Measurements from ENCODE around the gene RSPO1. TPM values are rescaled to one million over a fixed set of nuclear protein-coding genes. Genes with fewer than 3 reads are reported as not detected.
A peak's percentile ranks its signal among the peaks of the same experiment; 100 is the strongest.

Gene RSPO1
- polyA plus RNA-seq, 1 experiment: not detected

DNA sequence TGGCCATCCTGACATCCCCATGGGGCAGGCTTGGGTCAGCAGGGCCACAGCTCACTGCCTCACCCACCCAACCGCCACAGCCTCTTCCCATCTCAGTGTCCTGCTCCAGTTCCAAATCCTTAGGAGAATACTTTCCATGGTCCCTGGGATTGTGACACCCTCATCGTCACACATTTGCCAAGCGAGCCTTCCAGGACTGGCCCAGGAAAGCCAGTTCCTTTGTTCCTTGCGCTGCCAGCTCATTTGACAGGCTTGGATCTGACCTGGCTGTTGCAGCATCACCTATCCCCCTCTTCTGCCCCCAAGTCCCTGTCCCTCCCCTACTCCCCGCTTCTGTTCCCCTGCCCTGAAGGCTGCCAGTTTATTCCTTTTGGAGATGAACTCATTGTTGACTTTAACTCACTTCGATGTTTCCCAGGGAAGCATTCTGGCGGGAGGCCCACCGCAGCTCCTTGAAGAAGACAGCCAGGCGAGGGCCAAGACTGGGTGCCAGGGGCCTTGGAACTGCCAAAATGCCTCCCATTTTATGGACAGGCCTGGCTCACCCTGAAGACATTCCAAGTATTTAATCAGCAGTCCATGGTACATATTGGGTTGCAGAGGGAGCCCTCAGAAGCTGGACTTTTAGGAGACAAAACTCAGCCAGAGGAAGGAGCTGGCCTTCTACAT is 28.8 kb downstream of the RSPO1 start:
- no peaks in the 10 kb centered on the region for H3K9me3 ChIP-seq (ENCODE audit: control insufficient read depth, insufficient read depth, low read length)
- ChIA-PET POLR2A (interaction anchor here (1.0 to 1.2 kb wide), 2 partner anchors 10 to 85 kb away, joined by 3 to 5 read pairs; partner anchors contain the start of gene GNL2), CTCF (interaction anchor here (13.1 kb wide), 1 partner anchor 74 kb away, joined by 378 read pairs; no protein-coding TSS in a partner anchor)
- H3K27ac ChIP-seq (ENCODE audit: low read depth, low read length): no peak overlapping the region
- H3K27me3 ChIP-seq (ENCODE audit: control insufficient read depth, insufficient read depth, low read length): peaks cover 26% of the 10 kb centered on the region
- DNase-seq (ENCODE audit: low read depth, low spot score): no peak
- no peak overlapping the region for H3K4me3 ChIP-seq (ENCODE audit: low read depth, low read length)
- TF ChIP-seq, protein P1, sequence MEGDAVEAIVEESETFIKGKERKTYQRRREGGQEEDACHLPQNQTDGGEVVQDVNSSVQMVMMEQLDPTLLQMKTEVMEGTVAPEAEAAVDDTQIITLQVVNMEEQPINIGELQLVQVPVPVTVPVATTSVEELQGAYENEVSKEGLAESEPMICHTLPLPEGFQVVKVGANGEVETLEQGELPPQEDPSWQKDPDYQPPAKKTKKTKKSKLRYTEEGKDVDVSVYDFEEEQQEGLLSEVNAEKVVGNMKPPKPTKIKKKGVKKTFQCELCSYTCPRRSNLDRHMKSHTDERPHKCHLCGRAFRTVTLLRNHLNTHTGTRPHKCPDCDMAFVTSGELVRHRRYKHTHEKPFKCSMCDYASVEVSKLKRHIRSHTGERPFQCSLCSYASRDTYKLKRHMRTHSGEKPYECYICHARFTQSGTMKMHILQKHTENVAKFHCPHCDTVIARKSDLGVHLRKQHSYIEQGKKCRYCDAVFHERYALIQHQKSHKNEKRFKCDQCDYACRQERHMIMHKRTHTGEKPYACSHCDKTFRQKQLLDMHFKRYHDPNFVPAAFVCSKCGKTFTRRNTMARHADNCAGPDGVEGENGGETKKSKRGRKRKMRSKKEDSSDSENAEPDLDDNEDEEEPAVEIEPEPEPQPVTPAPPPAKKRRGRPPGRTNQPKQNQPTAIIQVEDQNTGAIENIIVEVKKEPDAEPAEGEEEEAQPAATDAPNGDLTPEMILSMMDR (IDR thresholded peaks at IDR 0.05; ENCODE audit: low read depth, low read length): no peak

DNA sequence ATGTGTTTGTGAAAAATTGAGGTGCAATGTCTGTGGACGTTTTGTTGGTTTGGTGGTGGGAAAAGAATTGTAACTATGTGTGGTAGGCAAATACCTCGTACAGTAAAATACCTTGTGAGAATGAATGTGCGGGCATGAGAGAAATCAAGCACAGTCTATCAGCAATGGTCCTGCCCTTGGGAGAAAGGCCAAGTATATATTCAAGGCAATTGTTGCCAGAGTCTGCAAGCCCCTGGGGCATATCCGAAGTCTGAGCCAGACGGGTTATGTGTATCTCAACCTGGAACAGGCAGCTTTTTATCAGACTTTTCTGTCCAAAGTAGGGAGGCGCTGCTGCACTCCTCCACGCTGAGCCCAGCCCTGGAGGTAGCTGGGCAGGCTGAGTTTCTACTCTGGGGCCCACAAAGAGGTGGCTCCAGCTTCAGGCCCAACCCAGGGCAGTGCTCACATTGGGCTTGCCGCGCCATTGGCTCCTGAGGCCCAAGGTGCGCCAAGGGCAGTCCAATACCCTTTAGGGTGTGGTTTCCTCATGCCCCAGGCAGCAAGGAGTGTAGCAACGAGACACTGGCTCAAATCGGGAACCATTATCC is 29.5 kb downstream of the RSPO1 start:
- TF ChIP-seq, protein P1 (IDR thresholded peaks at IDR 0.05; ENCODE audit: low read depth, low read length): no peak
- H3K27me3 ChIP-seq (ENCODE audit: control insufficient read depth, insufficient read depth, low read length): peaks cover 32% of the 10 kb centered on the region
- POLR2A ChIA-PET: no interaction called here
- H3K4me3 ChIP-seq (ENCODE audit: low read depth, low read length): no peak overlapping the region
- no peak for DNase-seq (ENCODE audit: low read depth, low spot score)
- no peak overlapping the region for H3K27ac ChIP-seq (ENCODE audit: low read depth, low read length)
- H3K9me3 ChIP-seq (ENCODE audit: control insufficient read depth, insufficient read depth, low read length): no peaks in the 10 kb centered on the region
- CTCF ChIA-PET: interaction anchor here (13.1 kb wide), 1 partner anchor 75 kb away, joined by 378 read pairs; no protein-coding TSS in a partner anchor

DNA sequence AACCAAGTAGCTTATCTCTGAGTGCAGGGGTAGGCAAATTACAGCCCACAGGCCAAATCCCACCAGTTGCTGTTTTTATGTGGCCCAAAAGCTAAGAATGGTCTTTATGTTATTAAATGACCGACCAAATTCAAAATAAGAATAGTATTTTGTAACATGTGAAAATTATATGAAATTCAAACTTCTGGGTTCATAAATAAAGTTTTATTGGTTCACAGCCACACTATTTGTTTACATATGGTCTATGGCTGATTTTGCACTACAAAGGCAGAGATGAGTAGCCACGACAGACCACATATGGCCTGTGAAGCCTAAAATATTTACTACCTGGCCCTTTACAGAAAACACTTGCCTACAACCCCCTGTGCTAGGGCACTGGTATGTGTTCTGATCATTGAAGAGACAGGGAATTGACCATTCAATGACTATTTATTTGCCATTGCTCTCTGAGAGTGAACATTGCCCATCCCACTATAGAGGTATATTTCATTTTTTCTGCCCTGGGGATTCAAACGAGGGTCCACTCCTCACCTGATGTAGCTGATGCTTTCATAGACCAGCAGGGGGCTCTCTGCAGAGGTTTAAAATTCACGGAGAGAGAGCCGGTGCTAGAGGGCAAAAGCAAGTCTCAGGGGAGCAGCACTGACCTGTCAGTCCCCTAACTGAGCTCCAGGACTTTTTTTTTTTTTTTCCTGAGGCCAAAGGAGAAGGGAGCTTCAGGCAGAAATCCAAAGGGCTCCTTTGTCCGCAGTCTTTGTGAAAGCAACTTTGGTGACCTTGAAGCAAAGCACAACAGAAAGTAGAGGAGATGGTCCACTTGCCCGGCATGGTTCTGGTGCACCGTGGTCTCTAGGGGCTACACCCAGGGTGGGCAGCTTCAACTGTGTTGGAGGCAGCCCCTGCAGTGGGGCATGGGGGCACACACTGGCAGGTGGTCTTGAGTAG is 31.7 kb downstream of the RSPO1 start:
- no peaks in the 10 kb centered on the region for H3K9me3 ChIP-seq (ENCODE audit: control insufficient read depth, insufficient read depth, low read length)
- peaks cover 29% of the 10 kb centered on the region for H3K27me3 ChIP-seq (ENCODE audit: control insufficient read depth, insufficient read depth, low read length)
- H3K27ac ChIP-seq (ENCODE audit: low read depth, low read length): no peak overlapping the region
- TF ChIP-seq, protein P1 (IDR thresholded peaks at IDR 0.05; ENCODE audit: low read depth, low read length): peak; percentile 78
- H3K4me3 ChIP-seq (ENCODE audit: low read depth, low read length): no peak overlapping the region
- ChIA-PET CTCF (interaction anchor here (0.5 to 13.1 kb wide), 34 partner anchors 9 to 401 kb away, joined by 3 to 378 read pairs (median 5); partner anchors contain the start of genes CDCA8 and MEAF6), POLR2A (interaction anchor here (0.7 to 1.2 kb wide), 3 partner anchors 32 to 87 kb away, joined by 3 to 6 read pairs (median 3); partner anchors contain the start of gene RSPO1)
- no peak for DNase-seq (ENCODE audit: low read depth, low spot score)

DNA sequence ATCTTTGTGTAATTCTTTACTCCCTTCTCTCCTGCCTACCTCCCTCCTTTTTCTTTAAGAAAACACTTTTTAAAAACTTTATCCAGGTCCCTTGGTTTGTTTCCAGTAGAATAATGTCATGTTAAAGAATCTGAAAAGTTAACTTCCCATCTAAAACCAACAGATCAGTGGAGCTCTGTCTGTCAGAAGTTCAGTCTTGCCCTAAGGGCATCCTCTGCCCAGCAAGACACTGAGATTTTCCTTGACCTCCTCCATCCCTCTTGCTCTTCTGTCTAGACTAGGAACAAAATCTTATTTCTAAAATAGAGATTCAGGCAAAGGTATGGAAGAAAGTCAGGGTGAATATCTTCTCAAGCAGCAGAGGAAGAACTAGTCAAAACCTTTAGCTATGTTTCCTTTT is 33.3 kb downstream of the RSPO1 start:
- Histone ChIP-seq H3K27ac (ENCODE audit: low read depth, low read length) (no peak overlapping the region), H3K9me3 (ENCODE audit: control insufficient read depth, insufficient read depth, low read length) (no peaks in the 10 kb centered on the region), H3K4me3 (ENCODE audit: low read depth, low read length) (no peak overlapping the region), H3K27me3 (ENCODE audit: control insufficient read depth, insufficient read depth, low read length) (peaks cover 24% of the 10 kb centered on the region)
- DNase-seq (ENCODE audit: low read depth, low spot score): no peak
- ChIA-PET CTCF (interaction anchor here (1.1 to 13.1 kb wide), 5 partner anchors 18 to 79 kb away, joined by 3 to 378 read pairs (median 17); no protein-coding TSS in a partner anchor), POLR2A (no interaction called here)
- TF ChIP-seq, protein P1 (IDR thresholded peaks at IDR 0.05; ENCODE audit: low read depth, low read length): no peak

Measured in AG04450 (cell line).